Stimulated activated CD4-positive, alpha-beta T cell treated with anti-CD3 and anti-CD28 coated beads, Interleukin-2, amount 100 ng/mL, for 4 hours (primary cell): Measurements from ENCODE around the gene PTPRE.

Experiments used
- DNase-seq: peaks from one replicate; pipeline ENCODE4 v3.0.0-alpha.2; 2020; ENCODE audit warnings: low read depth

The PTPRE gene

DNA sequence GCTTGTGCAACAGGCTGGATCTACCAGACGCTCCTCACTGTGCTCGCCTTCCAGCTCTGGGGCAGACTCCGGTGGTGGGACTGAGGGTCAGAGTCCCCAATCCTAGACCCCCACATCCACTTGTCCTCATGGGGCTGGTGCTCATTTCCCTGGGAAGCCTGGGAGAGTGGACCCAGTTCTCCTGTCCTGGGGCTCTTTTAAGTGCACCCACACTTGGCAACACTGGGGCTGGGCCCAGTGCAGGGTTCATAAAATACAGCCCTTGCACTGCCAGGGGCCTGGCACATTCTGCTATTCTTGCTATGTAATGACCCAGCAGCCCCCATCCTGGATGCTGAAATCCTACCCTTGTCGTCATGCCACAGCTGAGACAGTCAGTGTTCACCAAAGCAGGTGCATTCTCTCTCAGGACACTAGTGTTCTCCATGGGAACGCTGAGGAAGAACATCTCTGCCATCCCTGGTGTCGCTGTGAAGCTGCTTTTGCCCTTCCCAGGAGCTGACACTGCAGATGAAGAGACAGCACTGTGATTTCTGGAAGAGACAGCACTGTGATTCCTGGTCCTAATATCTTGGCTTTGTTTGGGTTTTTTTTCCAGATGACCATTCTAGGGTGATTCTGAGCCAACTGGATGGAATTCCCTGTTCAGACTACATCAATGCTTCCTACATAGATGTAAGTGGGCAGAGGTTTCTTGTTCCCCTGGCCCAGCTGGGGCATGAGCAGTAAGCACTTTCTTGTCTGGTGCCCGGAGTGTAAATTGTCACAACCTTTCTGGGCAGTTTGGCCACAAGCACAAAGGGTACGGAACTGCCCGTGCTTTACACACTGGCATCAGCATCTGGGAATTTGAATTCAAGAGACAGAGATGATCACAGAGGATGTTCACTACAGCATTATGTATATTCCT is 153.7 kb downstream of the PTPRE start:
- DNase-seq = no peak

DNA sequence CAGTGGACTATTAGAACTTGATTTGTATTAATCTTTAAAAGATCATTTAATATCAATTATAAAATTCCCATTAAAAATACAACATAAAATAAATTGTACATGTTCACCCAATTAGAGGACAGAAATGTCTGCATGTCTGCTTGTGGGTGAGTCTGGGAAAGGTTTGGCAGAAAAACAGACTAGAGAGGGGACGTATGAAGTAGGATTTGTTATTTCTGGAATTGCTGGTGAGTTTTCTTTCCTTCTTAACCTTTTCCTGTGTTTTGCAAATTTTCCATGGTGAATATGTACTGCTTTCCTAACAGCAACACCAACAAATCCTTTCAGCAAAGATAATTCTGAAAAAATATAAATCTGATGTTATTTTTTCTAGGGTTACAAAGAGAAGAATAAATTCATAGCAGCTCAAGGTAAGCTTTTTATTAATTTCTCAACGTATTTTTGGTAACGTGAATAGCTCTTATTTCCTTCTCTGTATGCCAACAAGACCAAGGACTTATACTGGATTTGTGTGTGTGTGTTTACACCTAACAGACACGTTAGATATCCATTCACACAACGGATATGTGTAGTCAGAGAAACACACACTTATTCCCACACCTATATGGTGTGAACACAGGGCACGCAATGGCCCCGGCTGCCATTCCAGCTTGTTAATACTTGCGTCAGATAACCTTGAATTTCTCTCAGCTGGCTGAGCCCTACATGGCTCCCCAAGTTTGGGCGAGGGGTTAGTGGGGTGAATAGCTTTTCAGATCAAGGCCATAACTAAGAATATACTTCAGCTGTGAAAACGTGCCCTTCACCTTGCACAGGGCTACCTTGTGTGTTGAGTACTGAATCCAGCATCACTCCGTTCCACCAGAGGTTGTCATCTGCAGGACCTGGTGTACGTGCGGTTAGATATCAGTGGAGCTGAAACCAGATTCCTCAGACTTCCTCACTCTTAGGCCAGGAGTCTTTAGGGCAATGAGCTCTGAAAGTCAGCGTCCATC is 154.7 kb downstream of the PTPRE start:
- no peak for DNase-seq

DNA sequence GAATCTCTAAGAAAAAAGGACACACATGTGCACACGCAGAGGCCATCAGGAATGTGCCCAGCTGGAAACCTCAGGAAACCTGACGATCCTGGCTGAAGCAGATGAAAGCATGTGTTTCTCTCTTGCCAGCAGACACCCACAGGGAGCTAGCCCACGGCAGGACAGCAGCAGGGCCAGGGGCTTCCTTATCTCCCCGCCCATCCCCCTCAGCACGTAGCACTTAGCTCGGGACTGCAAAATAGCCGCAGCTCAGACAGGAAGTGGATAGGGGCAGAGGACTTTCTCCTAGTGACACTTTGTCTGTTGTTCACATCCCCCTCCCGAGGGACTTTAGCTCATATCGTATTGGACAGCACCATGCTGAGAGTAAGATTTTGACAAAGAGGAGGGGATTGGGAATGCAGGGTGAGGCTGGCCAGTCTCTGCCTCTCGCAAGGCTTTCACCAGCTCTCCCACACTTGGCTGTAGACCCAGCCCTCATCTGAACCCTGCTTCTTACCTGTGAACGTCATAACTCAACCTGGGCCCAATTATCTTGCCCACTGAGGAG is 155.5 kb downstream of the PTPRE start:
- no peak for DNase-seq

DNA sequence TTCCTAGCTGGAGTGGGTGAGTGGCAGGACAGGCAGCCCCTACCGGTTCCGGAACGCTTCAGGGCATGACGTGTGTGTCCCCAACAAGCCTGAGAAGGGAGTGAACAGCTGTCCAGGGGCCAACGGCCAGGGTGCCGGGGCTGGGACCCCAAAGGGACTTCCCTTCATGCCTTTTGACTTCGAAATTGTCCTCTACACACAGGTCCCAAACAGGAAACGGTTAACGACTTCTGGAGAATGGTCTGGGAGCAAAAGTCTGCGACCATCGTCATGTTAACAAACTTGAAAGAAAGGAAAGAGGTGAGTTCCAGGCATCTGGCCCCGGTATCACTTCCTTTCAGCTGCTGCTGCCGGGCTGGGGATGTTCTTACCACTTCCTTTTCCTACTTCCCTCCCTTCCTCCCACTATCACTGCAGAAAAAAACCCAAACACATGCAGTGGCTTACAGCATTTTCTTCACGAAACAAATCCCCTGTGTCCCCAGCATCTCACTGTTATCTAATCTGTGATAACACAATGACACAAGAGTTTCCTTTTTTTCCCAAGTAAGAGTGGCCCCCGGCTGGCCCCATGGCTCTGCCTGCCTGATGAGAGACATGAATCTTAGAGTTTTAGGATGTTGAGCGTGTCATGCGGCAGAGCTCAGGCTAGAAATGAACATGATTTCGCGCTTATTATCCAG is 156.1 kb downstream of the PTPRE start:
- peak; percentile 41 for DNase-seq

DNA sequence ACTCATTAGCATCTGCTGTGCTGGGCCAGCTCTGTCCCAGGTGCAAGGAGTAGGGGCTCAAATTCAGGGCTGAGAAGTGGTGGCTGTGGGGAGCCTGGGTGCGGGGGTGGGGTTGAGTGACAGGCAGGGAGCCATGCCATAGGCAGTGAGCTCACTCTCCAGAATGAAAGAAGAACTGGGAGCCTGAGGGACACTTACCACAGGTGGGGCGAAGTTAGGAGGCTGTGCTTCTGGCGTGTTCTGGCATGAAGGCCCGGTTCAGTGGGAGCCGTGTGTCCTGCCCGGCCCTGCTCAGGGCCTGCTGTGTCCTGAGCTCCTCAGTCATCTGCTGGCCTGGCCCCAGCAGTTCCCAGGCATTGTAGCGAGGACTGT is 156.8 kb downstream of the PTPRE start:
- DNase-seq = no peak

DNA sequence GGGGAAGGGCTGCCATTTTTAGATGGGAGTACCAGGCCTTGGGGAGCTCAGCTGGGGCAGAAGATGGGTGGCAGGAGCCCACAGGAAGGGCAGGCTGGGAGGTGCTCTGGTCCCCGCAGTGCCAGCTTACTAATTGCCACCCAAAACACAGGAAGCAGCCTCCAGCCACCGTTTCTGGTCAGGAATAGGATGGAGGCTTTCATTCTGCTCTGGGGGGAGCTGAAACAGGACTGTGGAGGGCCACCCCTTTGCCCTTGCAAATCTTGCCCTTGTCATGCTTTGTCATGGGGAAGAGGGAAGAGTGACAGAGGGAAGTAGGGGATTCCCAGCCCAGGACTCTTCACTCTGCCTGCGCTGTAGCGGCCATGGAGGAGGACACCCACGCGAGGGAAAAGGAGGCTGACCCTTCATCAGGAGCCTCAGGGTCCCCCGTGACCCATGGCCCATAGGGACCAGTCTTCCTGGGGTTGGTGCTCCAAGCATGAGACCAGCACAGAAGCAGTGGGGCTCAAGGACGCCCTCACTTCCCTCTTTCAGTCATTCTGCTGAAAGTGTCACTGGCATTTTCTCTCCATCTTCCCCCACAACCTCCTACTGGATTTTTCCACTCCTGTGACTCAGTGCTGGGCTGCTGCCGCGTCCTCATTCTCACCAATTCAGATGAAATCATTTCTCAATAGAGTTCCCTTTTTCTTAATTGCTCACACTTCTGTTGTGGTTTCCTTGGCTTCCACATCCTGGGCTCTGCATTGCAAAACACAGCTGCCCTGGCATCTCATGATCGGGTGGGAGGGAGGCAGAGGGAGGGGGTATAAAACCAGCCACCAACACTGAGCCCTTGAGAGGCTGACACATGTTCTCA is 157.4 kb downstream of the PTPRE start:
- DNase-seq = peak; percentile 82

DNA sequence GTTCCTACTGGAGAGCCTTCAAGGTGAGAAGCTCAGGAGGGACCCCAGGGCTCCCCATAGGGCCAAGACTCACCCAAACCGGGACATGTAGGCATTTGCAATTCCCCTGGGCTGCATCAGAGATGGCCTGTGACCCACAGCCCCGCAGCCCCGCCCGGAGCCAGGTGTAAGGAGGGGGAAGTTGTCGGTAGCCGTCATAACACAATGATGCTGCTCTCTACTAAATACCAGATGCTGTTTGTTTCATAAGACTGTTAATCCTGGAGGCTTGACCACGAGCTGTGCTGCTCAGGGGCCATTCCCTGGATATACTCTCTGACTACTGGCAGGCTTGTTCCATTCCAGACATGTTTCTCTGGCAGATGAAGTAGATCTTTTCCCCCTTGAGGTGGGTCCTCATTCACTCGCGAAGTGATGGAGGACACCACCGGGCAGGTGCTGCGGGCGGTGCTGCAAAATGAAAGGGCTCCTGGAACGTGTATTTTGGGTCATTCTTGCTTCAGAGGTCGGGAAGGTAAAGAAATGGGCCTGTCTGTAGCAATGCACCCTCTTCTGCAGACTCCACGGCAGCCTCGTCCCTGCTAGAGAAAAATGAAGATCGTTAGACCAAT is 158.2 kb downstream of the PTPRE start:
- DNase-seq = no peak

DNA sequence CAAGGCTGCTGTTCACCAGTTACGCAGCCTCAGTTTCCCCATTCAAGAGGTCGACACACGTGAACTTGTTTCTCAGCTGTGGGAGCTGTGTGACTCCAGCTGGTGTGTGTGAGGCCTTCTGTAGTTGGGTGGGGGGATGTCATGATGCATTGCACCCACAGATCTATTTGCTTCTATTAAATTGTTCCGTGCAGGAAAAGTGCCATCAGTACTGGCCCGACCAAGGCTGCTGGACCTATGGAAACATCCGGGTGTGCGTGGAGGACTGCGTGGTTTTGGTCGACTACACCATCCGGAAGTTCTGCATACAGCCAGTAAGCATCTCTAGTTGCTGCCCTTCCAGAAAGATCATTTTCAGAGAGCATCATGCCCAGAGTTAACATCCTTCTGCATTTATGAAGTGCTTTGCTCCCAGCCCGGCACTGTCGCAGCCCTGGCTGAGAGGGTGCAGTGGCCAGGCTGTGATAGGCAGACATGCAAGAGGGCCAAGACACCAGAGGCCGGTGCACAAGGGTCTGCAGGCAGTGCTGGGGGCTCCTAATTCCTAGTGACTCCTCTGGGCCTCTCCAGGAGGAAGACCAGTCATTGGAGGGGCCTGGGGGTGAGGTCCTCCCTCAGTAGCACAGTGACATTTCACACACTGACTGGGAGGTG is 159.1 kb downstream of the PTPRE start:
- no peak for DNase-seq

DNA sequence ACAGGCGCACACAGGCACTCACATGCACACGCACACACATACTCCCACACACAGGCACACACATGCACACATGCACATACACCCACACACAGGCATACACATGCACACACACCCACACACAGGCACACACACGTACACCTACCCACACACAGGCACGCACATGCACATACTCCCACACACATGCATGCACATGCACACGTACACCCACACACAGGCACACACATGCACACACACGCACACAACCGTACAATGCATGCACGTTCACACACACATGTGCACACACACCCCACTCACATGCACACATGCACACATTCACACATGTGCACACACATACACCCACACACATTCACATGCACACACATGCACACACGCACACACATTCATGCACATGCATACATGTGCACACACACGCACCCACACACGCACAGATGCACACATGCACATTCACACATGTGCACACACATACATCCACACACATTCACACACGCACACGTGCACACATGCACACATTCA is 160.0 kb downstream of the PTPRE start:
- DNase-seq = no peak

DNA sequence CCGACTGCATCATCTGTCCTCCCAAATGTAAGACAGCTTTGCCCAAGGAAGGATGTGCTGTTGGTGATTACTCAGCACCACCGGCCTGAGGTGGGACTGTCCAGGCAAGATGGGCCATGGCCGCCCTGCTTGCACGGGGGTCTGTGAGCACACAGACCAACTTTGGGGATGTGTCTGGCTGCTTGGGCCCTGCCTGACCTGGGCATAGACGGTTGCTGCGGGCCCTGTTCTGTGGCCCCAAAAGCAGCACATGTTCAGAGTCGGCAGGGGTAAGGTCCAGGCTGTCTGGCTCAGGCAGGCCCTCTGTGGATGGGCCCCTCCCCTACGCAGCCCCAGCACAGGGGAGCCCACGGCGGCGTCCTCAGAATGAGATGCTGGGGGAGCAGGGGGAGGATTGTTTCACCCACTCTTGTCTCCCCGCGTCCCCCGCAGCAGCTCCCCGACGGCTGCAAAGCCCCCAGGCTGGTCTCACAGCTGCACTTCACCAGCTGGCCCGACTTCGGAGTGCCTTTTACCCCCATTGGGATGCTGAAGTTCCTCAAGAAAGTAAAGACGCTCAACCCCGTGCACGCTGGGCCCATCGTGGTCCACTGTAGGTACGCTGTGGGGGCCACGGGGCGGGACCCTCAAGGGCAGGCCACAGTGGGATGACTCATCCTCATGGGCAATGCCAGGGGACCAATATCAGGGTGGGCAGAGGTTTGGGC is 160.9 kb downstream of the PTPRE start:
- DNase-seq = no peak

DNA sequence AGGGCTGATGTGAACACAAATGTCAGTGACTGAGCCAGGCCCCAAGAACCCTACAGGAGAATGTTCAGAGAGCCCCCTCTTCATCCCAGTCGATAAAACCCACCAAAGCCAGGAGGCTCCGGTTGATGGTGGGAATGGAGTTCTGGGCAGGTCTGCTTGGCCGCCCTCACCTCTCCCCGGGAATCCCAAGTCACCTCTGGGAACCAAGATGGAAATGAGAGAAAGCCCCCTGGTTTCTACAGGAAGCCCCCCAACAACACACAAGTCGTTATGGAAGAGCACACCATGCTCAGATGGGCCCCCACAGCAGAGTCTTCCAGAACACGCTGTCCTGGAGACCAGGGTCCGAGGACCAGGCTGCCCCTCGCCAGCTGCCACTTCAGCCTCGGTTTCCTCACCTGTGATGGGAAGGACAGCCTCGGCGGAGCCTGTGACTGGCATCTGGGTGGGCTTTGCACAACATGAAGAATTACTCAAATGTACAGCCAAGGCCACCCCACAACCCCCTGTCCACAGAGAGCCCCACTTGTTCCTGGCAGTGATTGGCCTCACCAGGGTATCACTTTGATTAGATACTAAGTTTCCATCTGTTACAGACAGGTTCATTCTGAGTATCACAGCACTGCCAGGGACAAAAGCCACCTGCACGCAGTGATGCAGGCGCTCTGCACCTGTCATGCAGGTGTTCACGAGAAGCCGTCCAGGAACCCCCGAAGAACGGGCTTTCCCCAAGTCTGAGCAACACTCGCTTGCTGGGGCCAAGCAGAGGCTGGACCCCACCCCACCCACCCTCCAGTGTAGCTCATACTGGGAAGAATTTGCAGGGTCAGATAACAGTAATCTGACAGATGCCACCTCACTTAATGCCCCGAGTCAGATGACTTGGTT is 161.7 kb downstream of the PTPRE start:
- no peak for DNase-seq

DNA sequence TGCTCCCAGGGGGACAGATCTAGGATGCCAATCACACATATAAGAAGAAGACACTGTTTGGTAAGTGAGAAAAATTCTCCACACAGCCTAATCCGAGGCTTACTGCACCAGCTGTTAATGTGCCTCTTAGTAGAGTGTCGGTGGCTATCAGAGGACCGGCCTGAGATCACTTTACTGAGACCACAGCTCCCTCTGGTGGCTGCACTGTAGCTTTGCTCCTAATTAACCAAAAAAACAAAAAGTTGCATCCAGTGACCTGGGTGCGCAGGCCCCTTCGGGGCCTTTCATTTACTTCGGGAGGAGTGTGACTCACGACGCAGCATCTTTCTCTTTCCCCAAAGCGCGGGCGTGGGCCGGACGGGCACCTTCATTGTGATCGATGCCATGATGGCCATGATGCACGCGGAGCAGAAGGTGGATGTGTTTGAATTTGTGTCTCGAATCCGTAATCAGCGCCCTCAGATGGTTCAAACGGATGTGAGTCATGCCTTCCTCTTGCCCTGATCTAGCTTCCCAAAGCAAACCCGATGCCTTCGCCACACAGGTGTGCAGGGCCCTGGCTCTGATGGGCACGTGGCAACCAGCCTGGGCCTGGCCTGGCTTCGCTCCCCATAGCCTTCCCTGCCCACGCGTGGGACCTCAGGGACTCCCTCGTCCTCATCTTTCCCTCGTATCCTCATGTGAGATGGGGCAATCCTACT is 162.6 kb downstream of the PTPRE start:
- DNase-seq = peak; percentile 70

DNA sequence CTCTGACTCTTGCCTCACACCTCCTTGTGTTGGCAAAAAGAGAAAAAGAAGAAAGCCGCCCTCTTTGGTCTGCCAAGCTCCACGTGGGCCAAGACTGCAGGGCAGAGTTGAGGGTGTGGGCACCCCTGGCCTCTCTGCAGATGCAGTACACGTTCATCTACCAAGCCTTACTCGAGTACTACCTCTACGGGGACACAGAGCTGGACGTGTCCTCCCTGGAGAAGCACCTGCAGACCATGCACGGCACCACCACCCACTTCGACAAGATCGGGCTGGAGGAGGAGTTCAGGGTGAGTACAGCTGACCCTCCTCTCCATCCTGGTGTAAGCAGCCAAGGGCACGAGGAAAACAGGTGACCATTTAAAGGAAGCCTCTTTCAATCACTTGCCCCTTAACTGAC is 163.3 kb downstream of the PTPRE start:
- DNase-seq = no peak

DNA sequence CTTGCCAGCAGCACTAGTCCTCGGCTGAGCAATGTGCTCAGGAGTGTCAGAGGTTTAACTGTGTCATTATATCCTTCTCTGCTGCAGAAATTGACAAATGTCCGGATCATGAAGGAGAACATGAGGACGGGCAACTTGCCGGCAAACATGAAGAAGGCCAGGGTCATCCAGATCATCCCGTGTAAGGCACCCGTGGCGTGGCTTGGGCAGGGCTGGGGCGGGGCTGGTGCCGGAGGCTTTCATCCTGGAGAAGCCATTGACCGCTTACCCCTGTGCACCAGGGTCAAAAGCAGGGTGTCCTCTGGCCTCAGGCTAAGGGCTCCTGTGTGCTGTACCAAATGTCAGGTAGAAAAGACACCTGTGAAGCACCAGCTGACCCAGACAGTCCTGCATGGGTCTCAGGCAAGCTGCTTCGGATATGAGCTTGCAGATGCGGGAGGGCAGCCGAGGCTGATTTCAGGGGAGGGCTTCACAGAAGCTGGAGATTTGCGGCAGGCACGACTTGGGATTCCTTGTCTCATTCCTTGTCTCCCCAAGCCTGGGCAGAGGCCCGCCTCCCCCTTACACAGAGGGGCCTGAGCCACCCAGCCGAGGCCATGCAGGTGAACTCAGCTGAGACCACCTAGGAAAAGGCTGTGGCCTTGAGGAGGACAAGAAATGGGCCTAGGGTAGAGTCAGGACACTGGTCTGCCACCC is 164.0 kb downstream of the PTPRE start:
- no peak for DNase-seq

DNA sequence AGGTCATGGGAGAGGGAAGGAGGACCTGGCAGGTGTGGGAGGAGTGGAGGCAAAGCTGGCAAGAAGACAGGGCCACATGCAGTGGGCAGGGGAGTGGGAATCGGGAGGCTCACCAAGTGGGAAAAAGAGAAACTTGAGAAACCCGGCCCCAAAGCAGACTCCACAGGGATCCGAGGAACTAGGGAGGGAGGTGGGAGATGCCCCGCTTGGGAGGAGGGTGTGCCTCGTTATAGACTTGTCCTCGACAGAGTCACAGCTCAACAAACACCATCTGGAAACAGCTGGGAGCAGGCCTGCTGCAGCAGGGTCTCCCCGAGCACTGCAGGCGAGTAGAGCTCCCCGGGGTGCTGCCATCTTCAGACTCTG is 164.5 kb downstream of the PTPRE start:
- DNase-seq = no peak

DNA sequence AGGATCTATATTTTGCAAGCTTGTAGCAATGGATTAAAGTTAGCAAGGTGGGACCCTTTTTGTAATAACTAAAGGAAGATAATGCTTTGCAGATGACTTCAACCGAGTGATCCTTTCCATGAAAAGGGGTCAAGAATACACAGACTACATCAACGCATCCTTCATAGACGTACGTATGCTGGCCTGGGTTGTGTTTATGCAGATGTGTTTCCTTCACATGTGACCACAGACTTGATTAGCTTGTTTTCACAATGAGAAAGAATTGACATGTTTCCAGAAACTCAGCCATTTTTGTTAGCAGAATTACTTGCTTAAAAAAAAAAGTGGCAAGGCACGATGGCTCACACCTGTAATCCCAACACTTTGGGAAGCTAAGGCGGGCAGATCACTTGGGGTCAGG is 165.1 kb downstream of the PTPRE start:
- DNase-seq = no peak
